Choroid plexus epithelial cell (primary cell): ENCODE results near the gene POLR3A.

ENCODE experiments used
- DNase-seq: peaks from one replicate; pipeline ENCODE4 v3.0.0-alpha.2; 2010; ENCODE audit warnings: low read depth
- H3K4me3 ChIP-seq: 2 replicates; pipeline ENCODE4 v1.5.1; 2011; ENCODE audit warnings: low read depth, mild to moderate bottlenecking, control low read depth, low read length, moderate library complexity
- CTCF ChIP-seq: conservative IDR thresholded peaks from 2 replicates; pipeline ENCODE4 v1.5.1; 2011; ENCODE audit warnings: low read depth, mild to moderate bottlenecking, control low read depth, inconsistent platforms, low read length, moderate library complexity

Gene POLR3A

GRCh38 chr10:78039743-78040142 is 10.4 kb upstream of the POLR3A start:
- no peak for TF ChIP-seq CTCF
- H3K4me3 ChIP-seq = no peak overlapping the region
- DNase-seq = no peak

GRCh38 chr10:78038791-78039547 is 9.7 kb upstream of the POLR3A start:
- no peak for TF ChIP-seq CTCF

GRCh38 chr10:78038105-78038504 is 8.8 kb upstream of the POLR3A start:
- no peak for DNase-seq
- H3K4me3 ChIP-seq = no peak overlapping the region

More at GRCh38 chr10:78038791-78039547, 9.7 kb upstream of the POLR3A start:
- no peak overlapping the region for H3K4me3 ChIP-seq
- no peak for DNase-seq

GRCh38 chr10:78035933-78036583 is 6.7 kb upstream of the POLR3A start:
- no peak for TF ChIP-seq CTCF
- no peak overlapping the region for H3K4me3 ChIP-seq
- no peak for DNase-seq

More at GRCh38 chr10:78038105-78038504, 8.8 kb upstream of the POLR3A start:
- no peak for TF ChIP-seq CTCF

- no peak overlapping the region for H3K4me3 ChIP-seq
- no peak for DNase-seq
- TF ChIP-seq CTCF = no peak
Measured at GRCh38 chr10:78035437-78035836, 6.1 kb upstream of the POLR3A start.

GRCh38 chr10:78035025-78035424 is 5.7 kb upstream of the POLR3A start:
- no peak for TF ChIP-seq CTCF

More at GRCh38 chr10:78035025-78035424, 5.7 kb upstream of the POLR3A start:
- peak overlapping the region; percentile 80 for H3K4me3 ChIP-seq
- DNase-seq = no peak
